A673 (cell line): ENCODE measurements around the gene ALOXE3. TPM values are rescaled to one million over a fixed set of nuclear protein-coding genes. Genes with fewer than 3 reads are reported as not detected.

Experiments used
- BruUV-seq: library from RNA; stranded (reverse); fragments of 400-500 nt; replicated peaks from 2 replicates; lab custom pipeline; 2021; lab: Mats Ljungman, UMichigan
- CTCF ChIA-PET: fragments of 300-600 bp; sonication (Branson Sonifier 250); formaldehyde crosslinking; loops from one replicate; lab custom pipeline; 2022; ENCODE audit warnings: antibody characterized with exemption; lab: Charles Lee
- POLR2A ChIA-PET: fragments of 300-600 bp; sonication (Branson Sonifier 250); formaldehyde crosslinking; loops from one replicate; lab custom pipeline; 2022; ENCODE audit warnings: antibody characterized with exemption; ENCODE audit not compliant: low non-redundant PET; lab: Charles Lee
- DNase-seq: peaks from one replicate; pipeline ENCODE4 v3.0.0-alpha.2; 2015; ENCODE audit warnings: low spot score
- H3K27ac ChIP-seq: fragments of 200-600 bp; sonication (generic); 2 replicates; pipeline ENCODE4 v1.5.1; 2016; ENCODE audit warnings: mixed run types, low read depth, mild to moderate bottlenecking, mixed read lengths, antibody characterized with exemption, low read length; ENCODE audit not compliant: poor library complexity, severe bottlenecking
- H3K27me3 ChIP-seq: fragments of 200-600 bp; sonication (generic); replicated peaks from 2 replicates; pipeline ENCODE4 v1.6.1; 2017; ENCODE audit warnings: mixed run types, low read depth, mild to moderate bottlenecking, mixed read lengths, antibody characterized with exemption, low read length; ENCODE audit not compliant: insufficient read depth, poor library complexity
- H3K36me3 ChIP-seq: fragments of 200-600 bp; sonication (generic); 2 replicates; pipeline ENCODE4 v1.6.1; 2016; ENCODE audit warnings: mixed run types, mild to moderate bottlenecking, mixed read lengths, antibody characterized with exemption, low read length; ENCODE audit not compliant: insufficient read depth, poor library complexity, severe bottlenecking
- H3K4me1 ChIP-seq: fragments of 200-600 bp; sonication (generic); 2 replicates; pipeline ENCODE4 v1.6.1; 2017; ENCODE audit warnings: mixed run types, mild to moderate bottlenecking, mixed read lengths, antibody characterized with exemption, low read length; ENCODE audit not compliant: insufficient read depth, poor library complexity, severe bottlenecking
- H3K4me3 ChIP-seq: fragments of 200-600 bp; sonication (generic); 2 replicates; pipeline ENCODE4 v1.5.1; 2016; ENCODE audit warnings: low read depth, mixed run types, mild to moderate bottlenecking, mixed read lengths, low read length; ENCODE audit not compliant: poor library complexity, severe bottlenecking
- H3K9me3 ChIP-seq: fragments of 200-600 bp; sonication (generic); 2 replicates; pipeline ENCODE4 v1.6.1; 2016; ENCODE audit warnings: mixed run types, low read depth, mild to moderate bottlenecking, mixed read lengths, antibody characterized with exemption, low read length; ENCODE audit not compliant: poor library complexity, severe bottlenecking
- EZH2 ChIP-seq: fragments of 200-600 bp; sonication (generic); IDR thresholded peaks from 2 replicates; pipeline ENCODE4 v1.6.1; 2017; ENCODE audit warnings: borderline replicate concordance, low read depth, mild to moderate bottlenecking, mixed read lengths, antibody characterized with exemption, low read length; ENCODE audit not compliant: poor library complexity, severe bottlenecking
- intact Hi-C: fragments of 100-400 bp; cut with micrococcal nuclease; formaldehyde crosslinking; loops from one replicate; pipeline ENCODE4 v1.10.0; 2022; ENCODE audit not compliant: unreplicated experiment
- total RNA-seq: library from RNA; stranded (reverse); gene quantifications from 2 replicates; pipeline ENCODE4 v1.2.3, GENCODE V29; 2021
- TF ChIP-seq, protein P1 (sequence below): fragments of 300-800, 200-600 bp; sonication (generic); conservative IDR thresholded peaks from 2 replicates; pipeline ENCODE4 v1.5.1; 2017; ENCODE audit warnings: low read depth, mild to moderate bottlenecking, antibody characterized with exemption, low read length, moderate library complexity, mixed read lengths

ALOXE3 gene
- total RNA-seq, 1 experiment from 2014 or later, result not detected

DNA sequence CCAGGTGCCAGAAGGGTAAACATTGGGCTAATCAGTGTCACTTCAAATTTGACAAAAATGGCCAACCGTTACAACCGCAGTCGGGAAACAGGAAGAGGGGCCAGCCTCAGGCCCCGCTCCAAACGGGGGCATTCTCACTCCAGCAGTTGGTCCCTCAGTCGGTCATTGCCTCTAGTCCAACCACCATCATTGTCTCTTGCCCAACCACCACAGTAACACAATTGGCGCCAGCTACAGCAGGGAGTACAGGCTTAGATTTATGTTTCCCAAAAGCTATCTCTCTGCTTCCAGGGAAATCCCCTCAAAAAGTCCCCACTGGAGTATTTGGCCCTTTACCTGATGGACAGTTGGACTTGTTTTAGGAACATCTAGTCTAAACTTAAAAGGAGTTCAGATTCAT lies 59.2 kb downstream of the ALOXE3 start:
- Histone ChIP-seq H3K9me3 (no peaks in the 10 kb centered on the region), H3K36me3 (no peaks in the 10 kb centered on the region), H3K27ac (no peak overlapping the region), H3K4me3 (no peak overlapping the region), H3K27me3 (peaks cover 14% of the 10 kb centered on the region), H3K4me1 (peaks cover 17% of the 10 kb centered on the region)
- BruUV-seq, result no TSS peak
- intact Hi-C loops, result loop anchor here (5.0 kb wide), 4 partner anchors 42 to 317 kb away; no protein-coding TSS in a partner anchor
- ChIA-PET POLR2A (no interaction called here), CTCF (interaction anchor here (0.6 to 2.7 kb wide), 2 partner anchors 18 to 123 kb away, joined by 5 to 12 read pairs; no protein-coding TSS in a partner anchor)
- TF ChIP-seq, protein P1, sequence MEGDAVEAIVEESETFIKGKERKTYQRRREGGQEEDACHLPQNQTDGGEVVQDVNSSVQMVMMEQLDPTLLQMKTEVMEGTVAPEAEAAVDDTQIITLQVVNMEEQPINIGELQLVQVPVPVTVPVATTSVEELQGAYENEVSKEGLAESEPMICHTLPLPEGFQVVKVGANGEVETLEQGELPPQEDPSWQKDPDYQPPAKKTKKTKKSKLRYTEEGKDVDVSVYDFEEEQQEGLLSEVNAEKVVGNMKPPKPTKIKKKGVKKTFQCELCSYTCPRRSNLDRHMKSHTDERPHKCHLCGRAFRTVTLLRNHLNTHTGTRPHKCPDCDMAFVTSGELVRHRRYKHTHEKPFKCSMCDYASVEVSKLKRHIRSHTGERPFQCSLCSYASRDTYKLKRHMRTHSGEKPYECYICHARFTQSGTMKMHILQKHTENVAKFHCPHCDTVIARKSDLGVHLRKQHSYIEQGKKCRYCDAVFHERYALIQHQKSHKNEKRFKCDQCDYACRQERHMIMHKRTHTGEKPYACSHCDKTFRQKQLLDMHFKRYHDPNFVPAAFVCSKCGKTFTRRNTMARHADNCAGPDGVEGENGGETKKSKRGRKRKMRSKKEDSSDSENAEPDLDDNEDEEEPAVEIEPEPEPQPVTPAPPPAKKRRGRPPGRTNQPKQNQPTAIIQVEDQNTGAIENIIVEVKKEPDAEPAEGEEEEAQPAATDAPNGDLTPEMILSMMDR, result no peak
- TF ChIP-seq EZH2, result no peak
- no peak for DNase-seq

DNA sequence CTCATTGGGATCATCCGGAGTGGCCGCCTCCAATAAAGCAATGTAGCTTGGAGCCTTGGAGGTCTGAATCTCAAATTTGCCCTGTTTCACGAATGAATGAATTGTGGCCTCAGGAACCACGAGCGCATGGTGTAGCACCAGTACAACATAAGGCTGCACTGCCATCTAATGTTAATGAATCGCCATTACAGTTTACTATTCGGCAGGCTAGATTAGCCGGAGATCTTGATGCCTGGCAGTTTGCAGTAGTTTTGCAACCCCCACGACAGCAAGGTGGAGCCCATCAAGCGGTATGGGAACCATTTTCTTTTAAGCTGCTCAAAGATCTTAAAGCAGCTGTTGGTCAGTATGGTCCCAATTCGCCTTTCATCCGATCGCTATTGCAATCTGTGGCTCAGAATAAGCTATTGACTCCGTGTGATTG lies 60.6 kb downstream of the ALOXE3 start:
- H3K4me1 ChIP-seq, result peaks cover 17% of the 10 kb centered on the region
- intact Hi-C loops, result loop anchor here (1.0 to 5.0 kb wide), 6 partner anchors 17 to 315 kb away; no protein-coding TSS in a partner anchor
- H3K27ac ChIP-seq, result no peak overlapping the region
- TF ChIP-seq, protein P1, result peak; percentile 80
- no peak for TF ChIP-seq EZH2
- DNase-seq, result peak; percentile 92
- H3K27me3 ChIP-seq, result peaks cover 14% of the 10 kb centered on the region
- BruUV-seq, result no TSS peak
- no peak overlapping the region for H3K4me3 ChIP-seq
- ChIA-PET CTCF (interaction anchor here (0.6 to 2.7 kb wide), 11 partner anchors 12 to 608 kb away, joined by 3 to 12 read pairs (median 4); partner anchors contain the start of genes CYB5D1 and NAA38), POLR2A (no interaction called here)
- H3K9me3 ChIP-seq, result no peaks in the 10 kb centered on the region
- no peaks in the 10 kb centered on the region for H3K36me3 ChIP-seq

DNA sequence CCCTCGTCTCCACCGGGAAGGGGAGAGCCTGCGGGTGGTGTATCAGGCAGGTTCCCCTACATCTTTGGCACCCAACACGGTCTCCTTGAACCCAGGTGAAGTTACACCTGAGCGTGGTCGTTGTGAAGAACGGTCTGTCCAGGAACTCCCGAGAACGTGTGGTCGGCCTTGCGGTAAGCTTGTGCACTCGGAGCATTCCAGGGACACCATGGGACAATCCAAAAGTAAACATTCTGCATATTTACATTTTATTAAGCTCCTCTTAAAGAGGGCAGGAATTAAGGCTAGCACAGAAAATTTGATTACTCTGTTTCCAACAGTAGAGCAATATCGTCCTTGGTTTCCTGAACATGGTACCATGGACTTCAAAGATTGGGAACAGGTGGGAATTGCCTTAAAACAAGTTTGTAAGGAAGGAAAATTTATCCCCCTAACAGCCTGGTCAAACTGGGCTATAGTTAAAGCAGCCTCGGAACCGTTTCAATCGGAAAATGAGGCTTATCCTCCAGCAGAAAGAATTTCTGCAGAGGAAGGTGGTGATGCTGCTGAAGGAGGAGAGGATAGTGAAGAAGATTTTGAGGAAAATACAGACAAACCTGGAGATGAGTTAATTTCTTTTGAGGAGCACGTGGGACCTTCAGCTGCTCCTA lies 61.2 kb downstream of the ALOXE3 start:
- ChIA-PET CTCF (interaction anchor here (0.6 to 2.7 kb wide), 12 partner anchors 11 to 608 kb away, joined by 3 to 12 read pairs (median 4); partner anchors contain the start of genes CYB5D1 and NAA38), POLR2A (no interaction called here)
- intact Hi-C loops, result loop anchor here (1.0 to 5.0 kb wide), 6 partner anchors 16 to 315 kb away; no protein-coding TSS in a partner anchor
- H3K4me1 ChIP-seq, result peaks cover 12% of the 10 kb centered on the region
- no peak overlapping the region for H3K4me3 ChIP-seq
- H3K9me3 ChIP-seq, result no peaks in the 10 kb centered on the region
- TF ChIP-seq, protein P1, result no peak
- TF ChIP-seq EZH2, result no peak
- no peaks in the 10 kb centered on the region for H3K36me3 ChIP-seq
- no peak for DNase-seq
- BruUV-seq, result no TSS peak
- H3K27ac ChIP-seq, result no peak overlapping the region
- peaks cover 8% of the 10 kb centered on the region for H3K27me3 ChIP-seq
